LNCAP (cell line): ENCODE measurements around the gene LRRFIP1.

Source experiments
- CTCF ChIP-seq: fragments of 450-650 bp; IDR thresholded peaks from 2 replicates; pipeline ENCODE4 v1.5.1; 2017; ENCODE audit warnings: mild to moderate bottlenecking

The LRRFIP1 gene

GRCh38 chr2:237639052-237639835 lies 11.9 kb downstream of the LRRFIP1 start:
- TF ChIP-seq CTCF, result no peak

- TF ChIP-seq CTCF, result no peak
Measured at GRCh38 chr2:237639836-237640220, 12.4 kb downstream of the LRRFIP1 start.

GRCh38 chr2:237640493-237640998 lies 13.2 kb downstream of the LRRFIP1 start:
- no peak for TF ChIP-seq CTCF

- TF ChIP-seq CTCF, result no peak
Measured at GRCh38 chr2:237642038-237642734, 14.8 kb downstream of the LRRFIP1 start.

GRCh38 chr2:237643066-237643465 lies 15.7 kb downstream of the LRRFIP1 start:
- TF ChIP-seq CTCF, result no peak

- no peak for TF ChIP-seq CTCF
Measured at GRCh38 chr2:237643582-237644380, 16.4 kb downstream of the LRRFIP1 start.

- no peak for TF ChIP-seq CTCF
Measured at GRCh38 chr2:237644381-237644703, 17.0 kb downstream of the LRRFIP1 start.
